Measurements from ENCODE around the gene SDC4. TPM values are rescaled to one million over a fixed set of nuclear protein-coding genes. Genes with fewer than 3 reads are reported as not detected.
A peak's percentile ranks its signal among the peaks of the same experiment; 100 is the strongest.

SDC4 gene
- total RNA-seq, 5 donors from 2014 or later (not counting 1 experiment from before 2014, with no cell fraction given), result 0.68 to 4.4 (median 3.5) TPM

DNA sequence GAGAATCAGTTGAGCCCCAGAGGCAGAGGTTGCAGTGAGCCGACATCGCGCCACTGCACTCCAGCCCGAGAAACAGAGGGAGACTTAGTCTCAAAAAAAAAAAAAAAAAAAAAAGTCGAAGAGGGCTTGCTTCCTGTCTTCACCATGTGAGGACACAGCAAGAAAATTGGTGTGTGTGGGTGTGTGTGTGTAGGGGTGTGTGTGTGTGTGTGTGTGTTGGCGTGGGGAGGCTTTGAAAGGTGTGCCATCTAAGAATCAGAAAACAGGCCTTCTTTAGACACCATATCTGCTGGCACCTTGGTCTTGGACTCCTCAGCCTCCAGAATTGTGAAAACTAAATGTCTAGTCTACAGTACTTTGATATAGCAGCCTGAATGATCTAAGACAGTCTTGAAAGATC is 48.4 kb downstream of the SDC4 start:
- ATAC-seq (replicated peaks in 1 of 4) (no peak), DNase-seq (no peak)
- peaks cover 0 to 3% (median 0%) of the 10 kb centered on the region in 3 donors for H3K4me1 Mint-ChIP-seq
- no peaks in the 10 kb centered on the region for H3K36me3 Mint-ChIP-seq
- H3K9me3 Mint-ChIP-seq, result no peaks in the 10 kb centered on the region
- Histone ChIP-seq H3K4me3 (ENCODE audit: control insufficient read depth in 1 of 2, extremely low read depth in 1 of 2, low read length in 1 of 2) (no peak overlapping the region), H3K36me3 (ENCODE audit: control insufficient read depth in 2 of 2, extremely low read depth in 1 of 2, insufficient read depth in 1 of 2, low read length in 1 of 2) (no peaks in the 10 kb centered on the region), H3K9me3 (no peaks in the 10 kb centered on the region), H3K27ac (ENCODE audit: low read length) (no peak overlapping the region), H3K27me3 (replicated peaks in 1 of 2; ENCODE audit: control insufficient read depth in 2 of 2, extremely low read depth in 1 of 2, insufficient read depth in 2 of 2, low read length in 1 of 2) (peaks cover 3 to 43% of the 10 kb centered on the region in 2 experiments), H3K4me1 (ENCODE audit: control insufficient read depth in 1 of 2, extremely low read depth in 1 of 2, insufficient read depth in 2 of 2, low read length in 2 of 2) (no peaks in the 10 kb centered on the region)
- WGBS (ENCODE audit: insufficient coverage), result 100% methylated on average over 1 of the region's 6 CpGs
- no peak overlapping the region for H3K27ac Mint-ChIP-seq
- ChIA-PET CTCF (interaction anchor here in 1 of 2 donors (0.7 to 1.3 kb wide), 2 partner anchors 8 to 18 kb away, joined by 3 to 10 read pairs; no protein-coding TSS in a partner anchor), POLR2A (no interaction called here)
- H3K4me3 Mint-ChIP-seq, result no peak overlapping the region
- peaks cover 36 to 55% of the 10 kb centered on the region in 2 donors for H3K27me3 Mint-ChIP-seq

DNA sequence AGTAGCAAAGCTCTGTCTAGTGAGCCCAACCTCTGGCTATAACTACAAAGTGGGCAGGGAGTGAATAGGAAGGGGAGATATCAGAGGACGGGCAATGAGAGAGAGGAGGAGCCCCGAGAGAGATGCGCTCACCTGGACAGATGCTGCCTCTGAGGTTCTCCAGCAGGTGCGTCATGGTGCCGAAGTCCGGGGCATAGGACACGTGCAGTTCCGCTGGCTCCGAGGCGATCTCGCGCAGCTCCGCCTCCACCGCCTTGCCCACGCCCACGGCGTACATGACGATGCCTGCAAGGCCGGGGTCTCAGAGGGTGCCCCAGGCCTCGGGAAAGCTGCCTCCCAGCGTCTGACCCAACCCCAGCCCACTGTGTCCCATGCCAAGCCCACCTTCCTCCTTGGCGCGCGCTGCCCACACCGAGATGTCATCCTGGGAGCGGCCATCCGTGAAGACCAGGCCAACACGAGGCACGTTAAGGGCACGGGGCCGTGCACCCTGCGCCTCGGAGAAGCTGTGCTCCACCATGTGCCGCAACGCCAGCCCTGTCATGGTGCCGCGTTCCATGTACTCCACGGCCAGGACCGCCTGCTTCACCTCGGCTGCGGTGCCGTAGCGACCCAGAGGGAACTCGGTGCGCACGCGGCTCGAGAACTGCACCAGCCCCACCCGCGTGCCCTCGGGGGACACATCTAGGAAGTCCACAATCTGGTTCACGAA is 50.3 kb downstream of the SDC4 start:
- Histone ChIP-seq H3K36me3 (ENCODE audit: control insufficient read depth in 2 of 2, extremely low read depth in 1 of 2, insufficient read depth in 1 of 2, low read length in 1 of 2) (no peaks in the 10 kb centered on the region), H3K9me3 (no peaks in the 10 kb centered on the region), H3K4me3 (ENCODE audit: control insufficient read depth in 1 of 2, extremely low read depth in 1 of 2, low read length in 1 of 2) (no peak overlapping the region), H3K4me1 (ENCODE audit: control insufficient read depth in 1 of 2, extremely low read depth in 1 of 2, insufficient read depth in 2 of 2, low read length in 2 of 2) (peaks cover 0 to 11% of the 10 kb centered on the region in 2 experiments), H3K27me3 (replicated peaks in 1 of 2; ENCODE audit: control insufficient read depth in 2 of 2, extremely low read depth in 1 of 2, insufficient read depth in 2 of 2, low read length in 1 of 2) (peaks cover 11 to 41% of the 10 kb centered on the region in 2 experiments), H3K27ac (ENCODE audit: low read length) (no peak overlapping the region)
- no peak for DNase-seq
- no peak for ATAC-seq (replicated peaks in 1 of 4)
- Mint-ChIP-seq H3K27ac (no peak overlapping the region), H3K9me3 (no peaks in the 10 kb centered on the region), H3K27me3 (peaks cover 21 to 48% of the 10 kb centered on the region in 2 donors), H3K4me1 (peaks cover 6 to 8% (median 7%) of the 10 kb centered on the region in 3 donors), H3K4me3 (no peak overlapping the region), H3K36me3 (no peaks in the 10 kb centered on the region)
- WGBS (ENCODE audit: insufficient coverage), result 92% methylated on average over 52 of the region's 52 CpGs
- ChIA-PET CTCF (no interaction called here), POLR2A (no interaction called here)

DNA sequence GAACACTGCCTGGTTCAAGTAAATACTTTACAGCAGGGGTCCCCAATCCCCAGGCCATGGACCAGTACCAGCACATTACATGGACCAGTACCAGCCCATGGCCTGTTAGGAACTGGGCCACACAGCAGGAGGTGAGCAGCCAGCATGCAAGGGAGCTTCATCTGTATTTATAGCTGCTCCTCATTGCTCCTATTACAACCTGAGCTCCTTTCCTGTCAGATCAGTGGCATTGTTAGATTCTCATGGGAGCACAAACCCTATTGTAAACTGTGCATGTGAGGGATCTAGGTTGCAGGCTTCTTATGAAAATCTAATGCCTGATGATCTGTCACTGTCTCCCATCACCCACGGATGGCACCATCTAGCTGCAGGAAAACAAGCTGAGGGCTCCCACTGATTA is 53.6 kb downstream of the SDC4 start:
- peaks cover 14 to 21% (median 17%) of the 10 kb centered on the region in 3 donors for H3K4me1 Mint-ChIP-seq
- peak overlapping the region in 1 of 3 donors; percentile 68 for H3K4me3 Mint-ChIP-seq
- ATAC-seq (replicated peaks in 1 of 4), result no peak
- CTCF ChIA-PET, result interaction anchor here (0.7 to 2.6 kb wide), 11 partner anchors 9 to 265 kb away, joined by 4 to 9 read pairs (median 5); partner anchors contain the start of gene SYS1 (in 1 of the 2)
- Histone ChIP-seq H3K4me3 (ENCODE audit: control insufficient read depth in 1 of 2, extremely low read depth in 1 of 2, low read length in 1 of 2) (no peak overlapping the region), H3K27ac (ENCODE audit: low read length) (no peak overlapping the region), H3K9me3 (no peaks in the 10 kb centered on the region), H3K36me3 (ENCODE audit: control insufficient read depth in 2 of 2, extremely low read depth in 1 of 2, insufficient read depth in 1 of 2, low read length in 1 of 2) (no peaks in the 10 kb centered on the region), H3K27me3 (replicated peaks in 1 of 2; ENCODE audit: control insufficient read depth in 2 of 2, extremely low read depth in 1 of 2, insufficient read depth in 2 of 2, low read length in 1 of 2) (peaks cover 11 to 46% of the 10 kb centered on the region in 2 experiments), H3K4me1 (ENCODE audit: control insufficient read depth in 1 of 2, extremely low read depth in 1 of 2, insufficient read depth in 2 of 2, low read length in 2 of 2) (peaks cover 0 to 20% of the 10 kb centered on the region in 2 experiments)
- H3K9me3 Mint-ChIP-seq, result no peaks in the 10 kb centered on the region
- WGBS (ENCODE audit: insufficient coverage), result no CpG with 5 or more reads among the region's 1 CpG
- no peak overlapping the region for H3K27ac Mint-ChIP-seq
- H3K27me3 Mint-ChIP-seq, result peaks cover 34 to 53% of the 10 kb centered on the region in 2 donors
- no peaks in the 10 kb centered on the region for H3K36me3 Mint-ChIP-seq
- no peak for DNase-seq
- POLR2A ChIA-PET, result interaction anchor here in 1 of 2 donors (0.6 kb wide), 1 partner anchor 79 kb away, joined by 3 read pairs; no protein-coding TSS in a partner anchor

DNA sequence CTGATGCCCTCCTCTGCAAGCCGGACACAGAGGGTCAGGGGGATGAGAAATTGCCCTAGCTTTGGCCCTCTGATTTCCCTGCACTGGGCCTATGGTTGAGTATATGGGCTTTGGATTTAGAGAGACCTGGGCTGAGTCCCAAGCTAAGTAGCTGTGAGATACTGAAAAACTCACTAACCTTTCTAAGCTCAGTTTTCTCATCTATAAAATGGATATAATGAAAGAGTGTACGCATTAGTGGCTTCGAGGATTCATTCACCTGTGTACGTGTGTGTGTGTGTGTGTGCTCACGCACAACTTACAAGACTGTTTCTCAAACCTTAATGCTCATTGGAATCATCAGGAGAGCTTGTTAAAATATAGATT is 54.2 kb downstream of the SDC4 start:
- POLR2A ChIA-PET, result interaction anchor here in 1 of 2 donors (0.6 kb wide), 1 partner anchor 80 kb away, joined by 3 read pairs; no protein-coding TSS in a partner anchor
- peak overlapping the region; percentile 61 to 75 (median 68) for H3K4me3 Mint-ChIP-seq
- no peaks in the 10 kb centered on the region for H3K36me3 ChIP-seq (ENCODE audit: control insufficient read depth in 2 of 2, extremely low read depth in 1 of 2, insufficient read depth in 1 of 2, low read length in 1 of 2)
- ATAC-seq (replicated peaks in 1 of 4), result peak in 1 of 4 experiments; percentile 6
- H3K4me1 ChIP-seq (ENCODE audit: control insufficient read depth in 1 of 2, extremely low read depth in 1 of 2, insufficient read depth in 2 of 2, low read length in 2 of 2), result peaks cover 0 to 20% of the 10 kb centered on the region in 2 experiments
- H3K27ac Mint-ChIP-seq, result no peak overlapping the region
- peaks cover 11 to 48% of the 10 kb centered on the region in 2 experiments for H3K27me3 ChIP-seq (replicated peaks in 1 of 2; ENCODE audit: control insufficient read depth in 2 of 2, extremely low read depth in 1 of 2, insufficient read depth in 2 of 2, low read length in 1 of 2)
- no peaks in the 10 kb centered on the region for H3K36me3 Mint-ChIP-seq
- H3K27ac ChIP-seq (ENCODE audit: low read length), result no peak overlapping the region
- CTCF ChIA-PET, result interaction anchor here (0.5 to 2.6 kb wide), 22 partner anchors 8 to 558 kb away, joined by 3 to 9 read pairs (median 4); partner anchors contain the start of gene SYS1 (in 1 of the 2)
- peak overlapping the region; percentile 38 to 60 for H3K4me3 ChIP-seq (ENCODE audit: control insufficient read depth in 1 of 2, extremely low read depth in 1 of 2, low read length in 1 of 2)
- no peaks in the 10 kb centered on the region for H3K9me3 Mint-ChIP-seq
- WGBS (ENCODE audit: insufficient coverage), result no CpG with 5 or more reads among the region's 5 CpGs
- DNase-seq, result no peak
- H3K4me1 Mint-ChIP-seq, result peaks cover 14 to 21% (median 17%) of the 10 kb centered on the region in 3 donors
- peaks cover 33 to 52% of the 10 kb centered on the region in 2 donors for H3K27me3 Mint-ChIP-seq
- no peaks in the 10 kb centered on the region for H3K9me3 ChIP-seq

DNA sequence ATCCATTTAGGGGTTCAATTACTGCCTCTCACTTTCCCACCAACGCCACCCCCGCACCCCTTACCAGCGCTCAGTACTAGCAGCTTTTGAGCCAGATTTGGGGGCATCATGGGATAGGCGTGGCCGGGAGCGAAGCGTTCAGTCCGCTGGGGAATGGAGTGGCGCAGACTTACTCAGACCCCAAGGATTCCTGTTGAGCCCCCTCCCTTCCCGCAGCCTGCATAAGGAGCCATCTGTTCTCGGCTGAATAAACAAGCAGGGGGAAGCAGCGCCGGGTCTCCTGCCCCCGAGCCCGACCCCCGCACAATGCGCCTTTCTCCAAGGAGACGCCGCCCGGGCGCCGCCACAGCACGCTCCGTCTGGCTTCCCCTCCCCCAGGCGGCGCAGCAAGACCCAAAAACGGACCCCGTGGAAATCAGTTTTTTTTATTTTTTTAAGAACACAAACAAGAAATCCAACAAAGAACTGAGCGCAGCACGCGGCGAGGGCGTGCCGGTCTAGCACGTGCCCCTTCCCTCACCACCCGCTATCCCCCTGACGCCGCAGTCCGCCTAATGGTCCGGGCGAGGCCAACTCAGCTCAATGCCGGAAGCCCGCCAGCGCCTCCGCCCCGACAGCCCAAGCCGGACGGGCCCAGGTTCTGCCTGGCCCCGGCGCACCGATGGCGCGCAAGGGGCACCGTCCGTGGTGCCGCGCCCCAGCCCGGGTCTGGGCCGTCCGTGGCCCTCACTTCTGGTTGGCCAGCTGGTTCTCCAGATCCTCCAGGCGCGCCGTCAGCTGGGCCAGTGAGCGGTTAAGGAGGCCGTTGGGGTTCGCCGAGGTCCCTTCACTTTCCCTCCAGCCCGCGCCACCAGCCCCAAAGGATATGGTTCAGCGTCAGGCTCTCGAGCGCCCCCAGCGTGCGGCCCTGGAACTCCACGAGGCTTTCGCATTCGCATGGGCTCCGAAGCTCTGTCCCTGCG is 54.9 kb downstream of the SDC4 start:
- Histone ChIP-seq H3K4me3 (ENCODE audit: control insufficient read depth in 1 of 2, extremely low read depth in 1 of 2, low read length in 1 of 2) (peak overlapping the region; percentile 38 to 60), H3K27me3 (replicated peaks in 1 of 2; ENCODE audit: control insufficient read depth in 2 of 2, extremely low read depth in 1 of 2, insufficient read depth in 2 of 2, low read length in 1 of 2) (peaks cover 11 to 54% of the 10 kb centered on the region in 2 experiments), H3K36me3 (ENCODE audit: control insufficient read depth in 2 of 2, extremely low read depth in 1 of 2, insufficient read depth in 1 of 2, low read length in 1 of 2) (no peaks in the 10 kb centered on the region), H3K27ac (ENCODE audit: low read length) (no peak overlapping the region), H3K4me1 (ENCODE audit: control insufficient read depth in 1 of 2, extremely low read depth in 1 of 2, insufficient read depth in 2 of 2, low read length in 2 of 2) (peaks cover 0 to 20% of the 10 kb centered on the region in 2 experiments), H3K9me3 (no peaks in the 10 kb centered on the region)
- ChIA-PET POLR2A (interaction anchor here in 1 of 2 donors (1.1 kb wide), 1 partner anchor 137 kb away, joined by 3 read pairs; no protein-coding TSS in a partner anchor), CTCF (interaction anchor here (0.5 to 2.6 kb wide), 24 partner anchors 9 to 558 kb away, joined by 3 to 9 read pairs (median 4); partner anchors contain the start of gene SYS1 (in 1 of the 2))
- Mint-ChIP-seq H3K27me3 (peaks cover 33 to 55% of the 10 kb centered on the region in 2 donors), H3K9me3 (no peaks in the 10 kb centered on the region), H3K4me3 (peak overlapping the region; percentile 61 to 75 (median 68)), H3K4me1 (peaks cover 14 to 21% (median 17%) of the 10 kb centered on the region in 3 donors), H3K27ac (no peak overlapping the region), H3K36me3 (no peaks in the 10 kb centered on the region)
- WGBS (ENCODE audit: insufficient coverage), result 7% methylated on average over 75 of the region's 79 CpGs
- DNase-seq, result peak; percentile 37 to 82 (median 72)
- peak; percentile 89 to 94 (median 92) for ATAC-seq (replicated peaks in 1 of 4)

Data from T-cell (primary cell).